ENCODE results near the gene MRPL53.

Gene MRPL53

DNA sequence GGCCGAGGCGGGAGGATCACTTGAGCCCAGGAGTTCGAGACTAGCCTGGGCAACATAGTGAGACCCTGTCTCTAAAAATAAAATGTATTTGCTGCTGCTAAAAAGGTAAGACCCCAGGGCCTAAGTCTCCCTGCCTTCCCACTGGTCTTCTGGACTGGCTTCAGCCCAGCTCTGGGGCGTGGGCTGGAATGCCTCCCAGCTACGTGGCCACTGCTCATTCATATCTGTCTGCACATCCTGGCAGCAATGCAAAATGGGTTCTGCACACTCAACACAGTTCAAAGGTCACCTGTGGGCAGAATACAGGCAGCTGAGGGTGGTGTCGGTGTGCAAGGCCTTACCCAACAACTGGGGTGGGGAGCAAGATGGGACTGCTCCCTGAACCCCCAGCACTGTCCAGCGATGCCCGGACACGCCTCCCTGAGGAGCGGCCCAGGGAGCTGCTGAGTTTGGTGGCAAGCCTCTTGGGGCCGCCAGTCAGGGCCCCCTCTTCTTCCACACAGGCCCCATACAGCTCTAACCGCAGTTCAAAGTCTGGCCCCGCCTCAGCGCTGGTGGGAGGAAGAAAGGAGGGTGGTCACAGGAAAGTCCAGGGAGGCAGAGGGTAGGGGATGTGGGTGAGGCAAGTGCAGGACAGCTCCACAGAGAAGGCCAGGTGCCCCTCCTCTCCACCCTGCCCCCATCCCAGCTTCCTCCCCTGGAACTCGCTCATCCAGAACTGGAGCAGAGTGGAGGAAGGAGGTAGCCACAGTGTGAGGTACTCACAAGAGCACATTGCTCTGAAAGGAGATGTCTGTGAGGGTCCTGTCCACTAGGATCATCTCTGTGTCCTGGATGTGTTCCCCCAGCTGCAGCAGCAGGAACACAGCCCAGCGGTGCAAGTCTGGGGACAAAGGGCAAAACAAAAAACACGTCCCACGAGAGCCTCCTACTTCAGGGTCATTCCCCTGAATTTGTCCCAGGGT is 42.7 kb downstream of the MRPL53 start:
- DNase-seq (ENCODE audit: low read depth in 1 of 2, low spot score in 1 of 2), result no peak

DNA sequence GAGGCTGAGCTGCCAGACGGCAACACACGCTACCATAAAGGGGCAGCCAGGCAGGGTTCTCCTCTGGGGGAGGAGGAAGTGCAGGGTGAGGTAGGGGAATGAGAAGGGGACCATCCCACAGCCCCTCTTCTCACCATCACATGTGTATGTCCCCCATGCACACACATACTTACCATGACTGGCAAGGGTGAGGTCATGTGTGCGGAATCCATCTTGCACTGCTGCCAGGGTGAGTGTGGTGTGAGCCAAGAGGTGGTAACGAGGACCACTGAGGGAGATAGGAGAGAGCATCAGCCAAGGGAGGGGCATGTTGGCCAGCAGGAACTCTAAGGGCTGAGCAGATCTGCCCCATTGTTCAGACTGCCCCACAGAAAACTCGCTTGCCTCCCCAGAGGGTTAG is 43.8 kb downstream of the MRPL53 start:
- no peak for DNase-seq (ENCODE audit: low read depth in 1 of 2, low spot score in 1 of 2)

DNA sequence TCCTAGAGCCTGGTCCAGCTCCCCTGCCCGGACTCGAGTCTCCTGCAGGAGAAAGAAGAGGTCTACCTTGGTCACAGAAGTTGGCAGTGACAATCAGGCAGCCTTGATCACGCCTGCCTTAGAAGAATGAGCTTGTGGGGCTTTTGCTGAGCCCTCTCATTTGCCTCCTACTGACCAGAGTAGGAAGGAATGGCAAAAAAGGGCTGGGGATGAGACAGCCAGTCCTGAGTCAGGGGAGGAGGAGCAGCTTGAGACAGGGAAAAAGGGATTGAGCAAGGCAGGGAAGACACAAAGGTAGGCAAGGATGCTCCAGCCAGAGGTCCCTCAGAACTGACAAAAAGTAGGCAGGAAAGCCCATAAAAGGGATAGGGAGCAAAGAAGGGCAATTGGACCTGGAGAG is 44.9 kb downstream of the MRPL53 start:
- DNase-seq (ENCODE audit: low read depth in 1 of 2, low spot score in 1 of 2), result no peak

DNA sequence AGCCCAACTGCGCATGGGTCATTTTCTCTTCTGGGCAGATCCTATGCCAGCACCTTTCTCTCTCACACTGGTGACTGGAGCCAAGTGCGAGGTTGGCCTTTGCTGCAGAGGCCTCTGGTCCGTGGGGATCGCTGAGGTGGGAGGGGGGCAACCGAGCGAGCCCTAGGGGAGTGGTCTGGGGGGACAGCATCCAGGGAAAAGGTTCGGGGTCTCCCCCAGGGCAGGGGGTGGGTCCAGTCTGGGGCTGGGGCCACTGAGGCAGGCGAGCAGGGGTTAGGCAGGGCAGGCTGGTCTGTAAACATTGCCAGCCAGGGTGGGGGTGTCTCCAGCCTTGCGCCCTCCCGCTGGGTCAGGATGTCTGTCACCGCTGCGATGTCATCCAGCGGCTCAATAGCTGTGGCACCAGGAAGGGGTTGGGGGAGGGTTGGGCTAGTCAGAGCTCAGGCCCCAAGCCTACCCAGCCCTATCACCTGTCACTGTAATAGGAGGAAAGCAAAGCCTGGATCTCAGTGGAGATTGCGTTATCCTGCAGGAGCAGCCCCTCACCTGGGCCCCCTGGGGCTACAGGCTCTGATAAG is 46.2 kb downstream of the MRPL53 start:
- no peak for DNase-seq (ENCODE audit: low read depth in 1 of 2, low spot score in 1 of 2)

DNA sequence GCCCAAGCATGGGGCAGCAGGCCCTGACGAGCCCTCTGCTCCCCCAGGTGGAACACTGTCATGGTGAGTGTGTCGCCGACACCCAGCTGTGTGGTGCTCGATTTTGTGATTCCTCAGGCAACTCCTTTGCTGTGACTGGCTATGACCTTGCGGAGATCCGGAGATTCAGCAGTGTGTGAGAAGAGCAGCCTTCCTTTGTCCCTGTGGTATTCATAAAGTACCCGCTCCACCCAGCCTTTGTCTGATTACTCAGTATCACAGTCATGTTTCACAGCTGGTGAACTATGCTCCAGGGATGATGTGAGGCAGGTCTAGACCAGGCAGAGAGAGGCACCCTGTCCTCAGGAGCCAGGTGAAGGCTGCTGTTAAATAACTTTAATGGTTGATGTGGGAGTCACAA is 47.0 kb downstream of the MRPL53 start:
- DNase-seq (ENCODE audit: low read depth in 1 of 2, low spot score in 1 of 2), result no peak

DNA sequence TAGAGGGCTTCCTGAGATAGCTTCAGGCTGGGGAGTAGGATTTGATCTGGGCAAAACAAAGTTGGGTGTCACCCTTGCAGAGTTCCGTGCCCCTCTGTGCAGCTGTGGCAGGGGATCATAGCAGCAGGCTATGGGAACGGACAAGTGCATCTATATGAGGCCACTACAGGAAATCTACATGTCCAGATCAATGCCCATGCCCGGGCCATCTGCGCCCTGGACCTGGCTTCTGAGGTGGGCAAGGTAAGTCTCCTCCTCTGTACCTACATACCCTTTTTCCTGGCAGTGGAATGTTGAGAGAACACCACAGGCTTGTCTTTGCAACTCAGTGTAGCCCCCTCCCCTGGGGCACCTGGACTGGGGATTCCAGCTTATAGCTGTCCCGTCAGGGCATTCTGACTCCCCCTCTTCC is 47.5 kb downstream of the MRPL53 start:
- DNase-seq (ENCODE audit: low read depth in 1 of 2, low spot score in 1 of 2), result no peak

DNA sequence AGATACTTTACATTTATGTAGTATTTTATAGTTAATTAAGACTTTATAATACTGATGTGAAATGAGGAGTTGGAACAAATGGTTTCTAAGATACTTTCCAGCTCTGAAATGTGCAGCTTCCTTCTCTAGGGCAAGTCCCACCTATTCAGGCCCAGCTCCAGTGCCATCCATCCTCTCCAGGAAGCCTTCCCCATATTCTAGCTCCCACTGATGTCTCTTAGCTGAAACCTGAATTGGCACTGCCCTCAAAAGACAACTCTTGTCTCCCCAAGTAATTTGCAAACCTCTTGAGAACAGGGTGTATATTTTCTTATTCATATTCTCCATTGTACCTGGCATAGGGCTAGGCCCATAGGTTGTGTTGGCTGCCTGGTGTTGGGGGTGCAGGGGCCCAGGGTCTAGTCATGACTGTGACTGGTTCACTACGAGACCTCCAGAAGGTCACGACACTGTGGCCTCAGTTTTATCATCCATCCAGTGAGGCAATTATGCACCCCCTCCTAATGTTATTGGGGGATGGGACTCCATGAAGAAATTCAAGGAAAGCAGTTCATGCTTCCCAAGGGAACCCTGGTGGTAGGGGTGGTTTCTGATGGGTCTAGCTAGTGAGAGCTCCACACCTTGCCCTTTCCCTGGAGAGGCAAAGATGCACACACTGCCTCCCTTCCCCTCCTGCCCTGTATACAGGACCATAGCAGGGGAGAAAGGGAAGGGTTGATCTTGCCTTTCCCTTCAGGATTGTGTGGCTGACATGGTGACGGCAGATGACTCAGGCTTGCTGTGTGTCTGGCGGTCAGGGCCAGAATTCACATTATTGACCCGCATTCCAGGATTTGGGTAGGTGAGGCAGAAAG is 48.1 kb downstream of the MRPL53 start:
- DNase-seq (ENCODE audit: low read depth in 1 of 2, low spot score in 1 of 2), result no peak

DNA sequence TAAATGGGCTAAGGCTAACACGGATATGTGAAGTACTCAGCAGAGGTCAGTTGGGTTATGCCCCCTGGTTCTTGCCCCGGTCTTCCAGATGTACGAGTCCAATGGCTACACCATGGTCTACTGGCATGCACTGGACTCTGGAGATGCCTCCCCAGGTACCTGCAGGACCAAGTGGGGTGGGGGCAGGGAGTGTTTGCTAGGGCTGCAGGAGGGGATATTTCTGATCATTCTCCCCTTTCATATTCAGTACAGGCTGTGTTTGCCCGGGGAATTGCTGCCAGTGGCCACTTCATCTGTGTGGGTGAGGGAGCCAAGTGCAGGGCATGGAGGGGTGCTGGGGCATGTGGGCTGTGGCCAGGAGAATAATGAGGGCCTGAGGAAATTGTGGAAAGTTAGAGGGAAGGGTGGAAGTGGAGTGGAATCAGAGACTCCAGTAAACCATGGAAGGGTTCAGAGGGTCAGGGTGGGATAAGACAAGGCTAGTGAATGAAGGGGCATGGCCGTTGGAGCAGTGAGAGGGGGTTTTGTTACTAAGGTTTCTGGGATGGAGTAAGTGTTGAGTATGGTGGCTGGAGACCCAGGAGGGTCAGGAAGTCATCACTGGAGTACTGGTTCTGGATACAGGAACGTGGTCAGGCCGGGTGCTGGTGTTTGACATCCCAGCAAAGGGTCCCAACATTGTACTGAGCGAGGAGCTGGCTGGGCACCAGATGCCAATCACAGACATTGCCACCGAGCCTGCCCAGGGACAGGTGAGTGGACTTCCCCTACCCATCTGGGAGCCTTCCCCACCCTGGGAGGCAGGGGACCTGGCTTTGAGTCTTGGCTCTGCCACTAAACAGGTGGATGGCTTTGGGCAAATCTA is 49.0 kb downstream of the MRPL53 start:
- DNase-seq (ENCODE audit: low read depth in 1 of 2, low spot score in 1 of 2), result no peak
